GM18505 (cell line): ENCODE results near the gene CLDN4.

Experiments
- ATAC-seq: cut with Tn5 transposase; IDR thresholded peaks from one replicate; pipeline ENCODE4 v1.9.1; 2021; ENCODE audit not compliant: unreplicated experiment
- POLR2A ChIP-seq: IDR thresholded peaks from 4 replicates; pipeline ENCODE4 v1.6.1; 2011; ENCODE audit warnings: borderline replicate concordance; ENCODE audit not compliant: insufficient read depth, insufficient read length; ENCODE audit errors: extremely low read depth

Gene CLDN4

DNA sequence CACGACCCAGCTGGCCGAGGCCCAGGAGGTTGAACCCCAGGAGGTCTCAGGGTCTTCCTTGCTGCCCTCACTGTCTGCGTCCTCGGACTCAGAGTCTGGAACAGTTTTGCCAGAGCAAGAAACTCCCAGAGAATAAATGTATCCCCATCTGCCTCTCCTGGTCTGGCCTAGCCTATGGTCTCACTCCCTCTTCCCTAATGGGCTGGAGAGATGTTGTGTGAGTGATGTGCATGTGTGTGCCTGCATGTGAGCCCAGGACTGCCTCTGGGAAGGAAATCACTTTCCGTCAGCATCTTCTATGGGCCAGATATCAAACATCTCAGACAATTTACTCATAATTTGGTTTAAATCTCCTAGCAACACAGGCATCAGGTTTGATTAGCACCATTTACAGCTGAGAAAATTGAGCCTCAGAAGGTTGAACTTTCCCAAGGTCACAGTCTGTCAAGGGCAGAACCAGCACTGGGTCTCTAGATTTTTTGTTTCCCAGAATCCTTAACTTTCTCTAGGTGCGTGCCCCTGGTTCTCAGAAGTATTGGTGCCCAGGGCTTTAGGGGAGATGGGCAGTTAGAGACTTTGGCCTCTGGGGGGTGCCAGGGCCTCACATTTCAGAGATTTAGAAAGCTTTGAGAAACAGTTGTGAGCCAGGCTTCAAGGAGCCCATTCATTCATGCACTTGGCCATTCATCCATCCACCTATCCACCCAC lies 35.1 kb downstream of the CLDN4 start:
- TF ChIP-seq POLR2A = no peak
- ATAC-seq = no peak

DNA sequence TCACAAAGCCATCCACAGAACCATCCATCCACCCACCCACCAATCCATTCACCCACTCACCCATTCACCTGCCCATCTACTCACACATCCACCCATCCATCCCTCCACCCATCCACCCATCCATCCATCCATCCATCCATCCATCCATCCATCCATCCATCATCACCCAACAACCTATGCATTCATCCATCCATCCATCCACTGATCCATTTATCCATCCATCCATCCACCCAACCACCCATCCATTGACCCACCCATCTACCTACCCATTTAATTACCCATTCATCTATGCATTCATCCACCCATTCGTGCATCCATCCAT lies 35.6 kb downstream of the CLDN4 start:
- ATAC-seq = no peak
- no peak for TF ChIP-seq POLR2A

DNA sequence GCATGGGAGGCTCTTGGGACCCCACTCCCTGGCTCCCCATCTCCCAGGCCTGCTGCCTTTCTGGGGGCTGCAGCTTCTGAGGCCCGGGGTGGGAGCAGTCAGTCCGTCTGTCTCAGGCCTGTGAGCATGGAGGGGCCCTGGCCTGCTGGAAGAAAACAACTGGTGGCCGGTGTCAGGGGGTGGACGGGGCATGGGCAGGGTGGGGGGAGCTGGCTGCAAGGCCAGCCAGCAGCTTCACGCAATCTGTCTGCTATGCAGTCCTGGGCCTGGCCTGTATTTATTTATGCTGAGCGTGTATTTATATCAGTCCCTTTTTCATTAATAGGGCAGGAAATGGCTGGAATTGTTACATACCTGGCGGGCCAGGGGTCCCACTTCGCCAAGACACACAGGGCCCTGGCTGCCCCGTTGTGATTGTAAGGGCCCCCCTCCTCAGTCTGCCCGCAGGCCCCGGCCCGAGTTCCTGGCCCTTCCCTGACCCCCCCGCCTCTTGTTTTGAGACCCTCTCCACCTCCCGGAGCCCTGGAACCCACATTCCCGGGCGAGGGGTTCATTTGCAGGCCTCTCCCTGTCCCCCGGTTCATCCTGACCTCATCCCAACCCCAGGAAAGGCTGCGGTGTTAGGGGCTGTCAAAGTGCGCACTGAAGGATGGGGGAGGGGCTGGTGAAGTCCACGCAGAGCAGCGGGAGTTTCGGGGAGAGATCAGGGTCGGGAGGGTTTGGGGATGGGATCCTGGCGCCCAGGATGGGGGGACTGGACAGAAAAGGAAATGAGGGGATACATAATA lies 38.4 kb downstream of the CLDN4 start:
- no peak for TF ChIP-seq POLR2A
- no peak for ATAC-seq

DNA sequence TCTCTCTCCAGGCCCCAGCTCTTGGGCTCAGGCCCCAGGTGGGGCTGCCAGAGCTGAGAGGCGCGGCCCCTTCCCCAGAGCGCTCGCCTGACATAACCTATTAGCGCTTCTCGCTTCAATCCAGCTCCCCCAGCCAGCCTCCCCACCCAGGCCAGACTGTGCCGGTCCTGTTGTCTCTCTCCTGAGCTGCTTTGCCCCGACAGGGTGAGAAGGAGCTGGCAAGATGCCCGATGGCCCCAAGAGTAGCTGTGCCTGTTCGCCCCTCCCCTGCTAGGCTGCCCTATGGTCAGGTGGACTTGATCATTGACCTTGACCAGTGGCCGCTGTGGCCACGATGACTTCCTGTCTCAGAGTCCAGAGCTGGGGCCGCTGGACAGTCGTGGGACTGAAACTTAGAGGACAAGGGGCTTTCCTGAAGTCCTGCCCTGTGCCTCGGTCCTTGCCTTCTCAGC lies 39.3 kb downstream of the CLDN4 start:
- ATAC-seq = no peak
- no peak for TF ChIP-seq POLR2A

DNA sequence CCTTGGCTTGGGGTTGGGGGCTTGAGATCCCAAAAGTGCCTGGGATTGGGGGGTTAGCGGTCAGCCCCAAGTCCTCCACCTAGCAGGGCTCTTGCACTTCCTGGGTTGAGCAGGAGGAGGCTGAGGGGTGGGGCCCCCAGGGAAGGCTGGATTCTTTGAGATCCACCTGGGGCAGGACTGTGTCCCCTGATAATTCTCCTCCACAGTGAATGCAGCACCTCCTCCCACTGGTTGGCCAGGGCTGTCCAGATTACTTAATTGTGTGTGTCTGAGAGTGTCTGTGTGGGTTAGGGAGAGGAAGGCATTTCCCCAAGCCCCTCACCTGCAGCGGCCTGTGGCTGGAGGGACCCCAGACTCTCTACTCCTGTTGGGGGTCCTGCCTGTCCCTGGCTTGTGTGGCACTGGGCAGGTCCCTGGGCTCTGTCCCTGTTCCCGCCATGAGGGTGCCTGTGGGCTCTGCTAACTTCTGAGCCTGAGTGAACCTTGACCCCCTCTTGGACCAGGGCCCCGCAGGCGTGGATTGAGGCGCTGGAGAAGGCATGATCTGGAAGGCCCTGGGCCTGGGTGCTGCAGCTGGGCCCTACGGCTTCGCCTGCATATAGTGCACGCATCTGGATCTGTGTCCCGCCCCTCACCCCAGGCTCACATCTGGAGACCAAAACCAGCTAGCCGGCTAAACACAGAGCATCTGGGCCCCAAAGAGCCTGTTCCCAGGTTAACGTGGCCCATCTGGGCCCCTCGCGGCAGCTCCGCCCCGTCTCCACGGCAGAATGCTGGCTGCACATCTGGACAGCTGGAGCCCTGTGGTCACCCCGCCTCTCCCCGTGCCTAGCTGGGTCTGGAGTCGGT lies 40.6 kb downstream of the CLDN4 start:
- TF ChIP-seq POLR2A = no peak
- no peak for ATAC-seq

DNA sequence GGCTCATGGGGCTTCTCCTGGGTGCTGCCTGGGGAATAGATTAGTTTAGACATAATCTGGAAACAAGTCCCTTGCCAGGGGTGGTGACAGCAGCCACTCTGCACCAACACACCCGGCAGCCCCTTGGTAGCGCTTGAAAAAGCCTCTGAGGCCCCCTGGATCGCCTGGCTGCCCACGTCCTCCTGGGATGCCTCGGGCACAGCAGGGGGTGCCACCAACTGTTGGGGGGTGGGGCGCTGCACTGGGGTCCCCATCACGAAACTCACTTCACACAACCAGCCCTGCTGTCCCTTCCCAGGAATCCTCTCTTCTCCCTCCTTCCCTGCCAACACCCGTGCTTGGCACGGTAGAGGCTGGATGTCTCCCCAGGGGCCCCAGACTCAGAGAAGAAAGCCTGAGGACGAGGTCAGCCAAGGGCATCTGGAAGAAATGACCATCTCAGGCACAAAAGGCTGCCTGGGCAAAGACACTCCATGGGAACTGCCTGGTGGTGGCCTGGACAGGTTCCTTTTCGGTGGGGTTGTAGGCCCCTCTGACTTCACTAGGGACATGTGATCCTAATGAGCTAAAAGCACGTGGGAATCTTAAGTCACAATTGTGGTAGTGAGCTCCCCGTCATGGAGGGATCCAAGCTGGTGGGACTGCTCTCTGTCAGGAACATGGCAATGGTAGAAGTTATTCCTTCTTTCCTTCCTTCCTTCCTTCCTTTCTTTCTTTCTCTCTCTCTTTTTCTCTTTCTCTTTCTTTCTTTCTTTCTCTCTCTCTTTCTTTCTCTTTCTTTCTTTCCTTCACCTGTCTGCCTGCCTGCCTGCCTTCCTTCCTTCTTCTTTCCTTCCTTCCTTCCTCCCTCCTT lies 41.5 kb downstream of the CLDN4 start:
- ATAC-seq = no peak
- no peak for TF ChIP-seq POLR2A

DNA sequence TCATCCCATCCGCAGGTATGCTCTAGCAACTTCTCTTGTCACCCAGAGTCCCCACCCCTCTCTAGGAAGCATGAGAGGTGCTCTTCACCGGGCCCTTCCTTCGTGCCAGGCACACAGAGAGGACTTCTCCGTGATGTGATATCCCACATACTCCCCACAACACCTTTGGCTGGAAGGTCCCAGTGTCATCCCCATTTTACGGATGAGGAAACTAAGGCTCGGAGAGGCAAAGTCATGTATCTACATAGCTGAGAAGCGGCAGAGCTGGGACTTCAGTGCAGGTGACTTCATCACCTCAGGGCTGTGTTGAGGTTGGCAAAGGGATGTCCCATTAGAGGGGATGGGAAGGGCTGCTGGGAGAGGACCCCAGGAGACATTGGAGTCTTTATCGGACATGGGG lies 45.6 kb downstream of the CLDN4 start:
- no peak for ATAC-seq
- TF ChIP-seq POLR2A = no peak

DNA sequence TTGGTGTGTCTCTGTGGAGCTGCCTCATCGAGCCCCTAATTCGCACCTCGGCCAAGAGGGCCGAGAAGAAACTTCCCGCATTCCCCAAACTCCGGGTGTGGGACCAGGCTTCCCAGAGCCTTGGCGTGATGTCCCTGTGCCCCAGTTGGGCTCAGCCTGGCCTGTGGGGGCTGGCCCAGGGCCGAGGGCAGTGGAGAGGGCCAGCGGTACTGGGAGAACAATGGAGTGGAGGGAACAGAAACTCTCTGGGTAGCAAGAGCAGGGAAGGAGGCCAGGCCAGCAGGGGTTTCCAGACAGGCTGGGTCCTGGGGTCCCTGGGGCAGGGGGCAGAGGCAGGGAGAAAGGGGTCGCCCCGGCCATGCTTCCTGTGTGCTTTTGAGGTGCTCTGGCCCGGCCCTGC lies 46.2 kb downstream of the CLDN4 start:
- no peak for ATAC-seq
- no peak for TF ChIP-seq POLR2A

DNA sequence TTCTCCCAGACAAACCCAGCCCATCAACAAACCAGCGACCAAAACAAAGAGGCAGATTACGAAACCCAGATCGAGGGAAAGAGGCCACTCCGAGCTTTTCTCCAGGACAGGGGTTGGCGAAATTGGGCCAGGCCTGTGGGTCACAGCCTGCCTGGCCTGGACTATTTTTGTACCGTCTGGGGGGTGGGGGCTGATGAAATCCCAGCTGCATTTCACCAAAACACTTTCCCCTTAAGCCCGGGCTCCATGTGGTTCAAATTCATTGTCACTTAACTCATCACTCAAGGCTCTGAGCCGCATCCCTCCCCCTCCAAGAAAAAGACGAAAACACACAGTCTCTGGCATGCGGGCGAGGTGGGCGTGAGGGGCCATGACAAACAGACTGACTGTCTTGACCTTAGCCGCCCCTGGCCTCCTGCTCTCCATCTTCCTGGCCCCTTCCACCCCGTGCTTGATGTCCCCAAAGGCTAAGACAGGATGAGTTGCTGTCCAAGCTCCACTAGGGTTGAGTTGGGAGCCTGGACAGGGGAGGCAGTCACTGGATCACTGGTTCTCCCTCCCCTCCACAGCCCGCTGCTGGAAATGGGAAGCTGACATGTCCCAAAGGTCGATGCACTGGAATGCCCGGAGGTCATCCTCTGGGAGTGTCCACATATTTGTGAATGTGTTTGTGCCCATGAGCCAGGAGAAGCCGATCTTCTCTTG lies 49.3 kb downstream of the CLDN4 start:
- TF ChIP-seq POLR2A = no peak
- no peak for ATAC-seq

DNA sequence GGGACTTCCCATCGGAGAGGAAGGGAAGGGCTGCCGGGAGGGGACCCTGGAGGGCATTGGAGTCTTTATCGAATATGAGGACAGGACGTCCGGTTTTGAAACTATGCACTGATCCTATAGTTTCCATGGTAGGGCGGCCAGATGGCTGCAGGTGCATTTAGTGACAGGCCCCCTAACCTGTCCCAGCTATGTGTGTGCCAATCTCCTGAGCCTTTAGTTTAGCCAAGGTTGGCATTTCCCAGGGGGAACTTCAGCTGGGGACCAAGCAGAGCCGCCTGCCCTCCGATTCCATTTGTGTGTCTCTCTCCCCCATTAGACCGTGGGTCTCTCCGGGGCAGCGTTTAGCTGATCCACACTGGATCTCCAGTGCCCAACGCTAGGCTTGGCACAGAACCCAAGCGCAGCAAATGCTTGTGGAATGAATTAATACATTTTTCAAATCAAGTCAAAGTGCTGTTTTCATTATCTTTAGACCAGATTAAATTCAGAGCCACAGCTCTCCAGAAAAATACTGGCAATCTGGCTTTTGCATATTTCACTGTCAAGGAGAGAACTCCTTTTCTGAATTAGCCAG lies 50.0 kb downstream of the CLDN4 start:
- no peak for ATAC-seq

DNA sequence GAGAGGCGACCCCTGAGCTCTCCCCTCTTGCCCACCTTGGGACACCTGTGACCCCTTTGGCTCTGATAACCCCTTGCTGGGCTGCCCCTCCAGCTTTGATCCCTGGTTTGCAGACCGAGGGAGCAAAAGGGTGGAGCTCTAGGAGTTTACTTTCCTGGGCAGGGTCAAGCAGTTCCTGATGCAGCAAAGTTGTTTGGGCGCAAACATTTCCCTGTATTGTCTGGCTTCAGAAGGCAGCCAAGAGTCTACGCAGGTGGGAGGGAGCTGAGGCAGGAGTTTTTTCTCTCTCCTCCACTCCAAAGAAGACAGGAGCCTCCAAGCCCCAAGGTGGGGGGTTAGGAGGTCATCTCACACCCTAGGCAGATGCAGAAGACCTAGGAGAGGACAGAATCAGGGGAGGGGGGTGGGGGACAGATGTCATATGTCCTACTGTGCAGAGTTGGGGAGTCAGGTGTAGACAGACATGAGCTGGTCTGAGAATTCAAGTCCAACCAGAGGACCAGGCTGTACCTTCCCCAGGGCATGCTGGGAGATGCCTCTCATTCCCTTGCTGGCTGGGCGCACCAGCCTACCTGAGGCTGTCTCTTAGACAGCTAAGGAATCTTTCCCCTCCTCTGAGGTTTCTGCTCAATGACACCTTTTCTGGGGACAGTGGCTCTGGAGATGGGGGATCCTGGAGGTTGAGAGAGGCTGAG lies 50.7 kb downstream of the CLDN4 start:
- no peak for TF ChIP-seq POLR2A
- ATAC-seq = no peak

More for the DNA sequence above, 50.0 kb downstream of the CLDN4 start:
- no peak for TF ChIP-seq POLR2A

DNA sequence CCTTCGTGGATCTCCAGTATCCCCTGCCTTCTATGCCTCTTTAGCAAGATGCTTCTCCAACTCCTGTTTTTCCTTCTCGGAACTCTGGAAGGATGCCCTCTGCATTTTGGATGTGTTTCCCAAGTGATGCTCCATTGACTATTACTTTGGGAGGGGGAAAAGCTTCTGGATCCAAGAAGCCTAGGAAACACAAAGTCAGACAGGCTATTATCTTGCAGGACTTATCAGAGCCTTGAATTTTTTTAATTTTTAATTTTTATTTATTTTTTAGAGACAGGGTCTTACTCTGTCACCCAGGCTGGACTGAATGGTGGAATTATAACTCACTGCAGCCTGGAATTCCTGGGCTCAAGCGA lies 51.2 kb downstream of the CLDN4 start:
- ATAC-seq = no peak
- no peak for TF ChIP-seq POLR2A
